Placental pericyte (primary cell): ENCODE data around the gene PARP16. TPM values are rescaled to one million over a fixed set of nuclear protein-coding genes. Genes with fewer than 3 reads are reported as not detected.

Experiments
- small RNA-seq: library from RNA; depleted of rRNA; stranded (forward); fragments of <200 nt; gene quantifications from one replicate; pipeline ENCODE3, GENCODE V24; 2012; ENCODE audit warnings: low replicate concordance
- total RNA-seq: library from RNA; depleted of rRNA; stranded (reverse); fragments of >200 nt; gene quantifications from 2 replicates; pipeline ENCODE4 v1.2.3, GENCODE V29; 2012

Gene PARP16, protein sequence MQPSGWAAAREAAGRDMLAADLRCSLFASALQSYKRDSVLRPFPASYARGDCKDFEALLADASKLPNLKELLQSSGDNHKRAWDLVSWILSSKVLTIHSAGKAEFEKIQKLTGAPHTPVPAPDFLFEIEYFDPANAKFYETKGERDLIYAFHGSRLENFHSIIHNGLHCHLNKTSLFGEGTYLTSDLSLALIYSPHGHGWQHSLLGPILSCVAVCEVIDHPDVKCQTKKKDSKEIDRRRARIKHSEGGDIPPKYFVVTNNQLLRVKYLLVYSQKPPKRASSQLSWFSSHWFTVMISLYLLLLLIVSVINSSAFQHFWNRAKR
- total RNA-seq: 3.0 and 5.0 TPM in 2 replicates

DNA sequence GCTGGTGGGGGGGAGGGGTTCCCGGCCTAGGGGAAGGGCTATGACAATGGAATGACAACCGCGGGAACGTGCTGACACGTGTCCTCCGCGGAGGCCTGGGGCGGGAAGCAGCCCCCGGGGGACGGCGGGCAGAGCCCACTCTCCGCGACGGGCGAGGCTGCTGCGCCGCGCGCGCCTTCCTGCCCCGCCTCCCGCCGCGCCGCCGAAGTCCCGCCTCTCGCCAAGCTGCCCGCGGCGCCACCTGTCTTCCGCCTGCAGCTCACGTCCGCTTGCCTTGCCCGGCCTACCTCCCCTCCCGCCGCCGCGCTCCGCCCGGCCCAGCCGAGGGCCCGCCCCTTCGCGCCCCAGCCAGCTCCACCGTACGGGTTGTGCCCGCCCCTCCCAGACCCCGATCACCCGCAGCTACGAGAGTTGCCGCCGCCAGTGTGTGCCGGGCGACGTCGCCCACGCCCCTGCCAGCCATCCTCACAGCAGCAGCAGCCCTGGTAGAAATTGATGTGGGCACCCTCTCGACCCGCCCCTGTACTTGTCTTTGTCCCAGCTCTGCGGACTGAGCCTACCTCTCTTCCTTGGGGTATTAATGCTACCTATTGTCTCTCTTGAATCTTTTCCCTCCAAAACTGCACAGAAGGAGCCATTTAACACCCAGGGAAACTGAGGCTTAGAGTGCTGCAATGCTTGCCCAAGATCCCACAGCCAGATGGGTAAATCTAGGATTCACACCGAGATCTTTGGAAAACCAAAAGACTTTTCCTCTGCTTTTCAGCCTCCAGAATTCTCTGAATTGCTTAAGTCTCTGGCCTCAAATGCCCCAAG is at the start of gene PARP16:
Gene PARP16, minus strand, starts transcription at position 180 of the 816 bp plus-strand sequence. CDS start 457 bp downstream, outside the sequence.

GRCh38 chr15:65304381-65305149 is 17.9 kb upstream of the PARP16 start, which contains the start of gene RNU5B-1:
RNU5B-1 (plus strand) TSS chr15:65304677.

DNA sequence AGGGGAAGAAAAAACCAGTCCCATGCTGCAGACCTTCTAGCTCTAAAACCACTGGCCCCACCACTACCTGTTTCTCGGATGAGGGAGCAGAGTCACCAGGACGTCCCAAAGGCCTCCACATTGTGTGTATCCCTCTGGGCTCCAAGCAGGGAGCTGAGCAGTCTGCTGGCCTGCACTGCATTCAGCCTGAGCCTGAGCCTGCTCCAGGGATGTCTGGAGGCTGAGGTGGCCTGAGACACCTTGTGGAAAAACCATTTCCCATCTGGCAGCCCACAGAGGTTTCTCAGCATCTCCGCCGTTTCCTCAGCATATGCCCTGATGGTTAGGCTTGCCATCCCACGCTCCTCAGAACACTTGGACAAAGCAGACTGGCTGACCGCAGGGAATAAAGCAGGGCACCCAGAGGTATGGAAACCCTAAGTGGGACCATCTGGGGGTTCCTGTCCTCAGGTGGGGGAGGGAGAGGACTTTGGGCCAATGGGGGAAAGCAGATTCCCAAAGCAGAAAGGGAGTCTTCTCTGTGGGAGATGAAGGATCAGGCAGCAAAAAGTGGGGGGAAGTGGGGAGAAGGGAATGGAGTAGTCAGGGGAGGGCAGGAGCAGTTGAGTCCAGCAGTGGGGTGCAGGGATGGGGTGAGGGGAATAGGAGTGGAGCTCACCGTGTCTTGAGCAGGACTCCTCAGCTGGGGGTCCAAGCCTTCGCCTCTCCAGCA is 75.8 kb downstream of the PARP16 start, which contains the start of gene CILP:
Gene CILP, minus strand, starts transcription at position 704 of the 712 bp plus-strand sequence. CDS start 1,718 bp downstream, outside the sequence.

Small RNA genes within 50 kb of the gene (small RNA-seq; reads per million reads assigned to genes)
- gene AC068213.1 (not detected), gene RNU5A-1 (580 reads per million, percentile 99 among the genes with 10 or more reads in this experiment), gene RNU5B-1 (799 reads per million, percentile 99 among the genes with 10 or more reads in this experiment), gene RNU6-686P (not detected), gene SNORA24B (50.8 reads per million, percentile 98 among the genes with 10 or more reads in this experiment)

Other genes with a start within 250 kb of the PARP16 start
- gene SLC51B, start 241.5 kb downstream of the PARP16 start, total RNA-seq: not detected in 2 replicates
- gene RASL12, start 218.9 kb downstream of the PARP16 start, total RNA-seq: 0.22 and 1.6 TPM in 2 replicates
- not detected in 2 replicates for gene KBTBD13, start 210.1 kb downstream of the PARP16 start, total RNA-seq
- 2.1 and 2.2 TPM in 2 replicates for gene UBAP1L, start 171.7 kb downstream of the PARP16 start, total RNA-seq
- gene PDCD7, start 153.1 kb downstream of the PARP16 start, total RNA-seq: 15.1 and 26.1 TPM in 2 replicates
- 34.5 and 39.8 TPM in 2 replicates for gene CLPX, start 101.5 kb downstream of the PARP16 start, total RNA-seq
- gene CILP, start 75.4 kb downstream of the PARP16 start, total RNA-seq: not detected in 2 replicates
- gene RNU5A-1, start 9.2 kb upstream of the PARP16 start, total RNA-seq: not detected in 2 replicates
- not detected in 2 replicates for gene RNU5B-1, start 17.8 kb upstream of the PARP16 start, total RNA-seq
- not detected in 2 replicates for gene IGDCC3, start 91.1 kb upstream of the PARP16 start, total RNA-seq
- gene IGDCC4, start 136.1 kb upstream of the PARP16 start, total RNA-seq: 5.9 and 10.3 TPM in 2 replicates
- gene DPP8, start 230.8 kb upstream of the PARP16 start, total RNA-seq: 28.7 and 39.4 TPM in 2 replicates
- gene HACD3, start 243.6 kb upstream of the PARP16 start, total RNA-seq: 40.9 and 79.7 TPM in 2 replicates